ENCODE measurements around the gene CLEC9A. TPM values are rescaled to one million over a fixed set of nuclear protein-coding genes. Genes with fewer than 3 reads are reported as not detected.
"Not testable (repeated sequence)": the region's sequence is repeated elsewhere in the genome, so short reads cannot be mapped to it uniquely, and the experiment has no call there.

The CLEC9A gene
- total and polyA plus RNA-seq, 2 donors (not counting 3 experiments of a cell fraction or from before 2014, with no cell fraction given) = not detected

DNA sequence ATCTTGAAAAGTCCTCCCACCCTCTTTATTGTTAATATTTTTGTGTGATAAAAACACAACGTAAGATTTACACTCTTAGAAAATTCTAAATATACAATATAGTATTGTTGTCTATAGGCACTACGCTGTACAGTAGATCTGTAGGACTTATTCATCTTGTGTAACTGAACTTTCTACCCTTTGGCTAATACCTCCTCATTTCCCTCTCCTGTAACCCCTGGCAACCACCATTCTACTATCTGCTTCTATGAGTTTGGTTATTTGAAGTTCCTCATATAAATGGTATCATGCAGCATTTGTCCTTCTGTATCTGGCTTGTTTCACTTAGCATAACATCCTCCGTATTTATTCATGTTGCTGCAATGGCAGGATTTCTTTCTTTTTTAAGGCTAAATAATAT is 5.2 kb upstream of the CLEC9A start:
- Histone ChIP-seq H3K27me3 (ENCODE audit: control insufficient read depth in 2 of 2, insufficient read depth in 2 of 2, low read length in 2 of 2) (no peaks in the 10 kb centered on the region), H3K9me1 (replicated peaks; ENCODE audit: control insufficient read depth, extremely low read depth, insufficient read depth, low read length) (no peaks in the 10 kb centered on the region), H3K4me1 (ENCODE audit: control insufficient read depth, extremely low read depth, insufficient read depth, low read length) (peaks cover 7% of the 10 kb centered on the region), H2AFZ (ENCODE audit: low read depth, low read length) (no peak overlapping the region), H3K9me3 (replicated peaks; ENCODE audit: control insufficient read depth, insufficient read depth, low read length) (no peaks in the 10 kb centered on the region), H3K27ac (ENCODE audit: insufficient read depth, low read depth, low read length) (no peak overlapping the region), H4K20me1 (replicated peaks; ENCODE audit: control insufficient read depth, extremely low read depth, insufficient read depth, low read length) (no peaks in the 10 kb centered on the region), H3K9ac (replicated peaks; ENCODE audit: extremely low read depth, insufficient read depth, low read length) (no peak overlapping the region), H3K4me2 (ENCODE audit: insufficient read depth, low read length) (no peak overlapping the region), H3K36me3 (ENCODE audit: control insufficient read depth in 2 of 2, extremely low read depth in 1 of 2, insufficient read depth in 2 of 2, low read length in 2 of 2) (no peaks in the 10 kb centered on the region), H3K79me2 (ENCODE audit: control insufficient read depth, insufficient read depth, low read length) (no peaks in the 10 kb centered on the region), H3K4me3 (replicated peaks in 1 of 3; ENCODE audit: insufficient read depth in 1 of 3, low read depth in 1 of 3, low read length in 3 of 3) (no peak overlapping the region)
- dilution Hi-C loops (cut with MboI; ENCODE audit: extremely low pct_ligation_motif_present, low sequenced_read_pairs) (no loop called here), intact Hi-C loops (cut with micrococcal nuclease) (no loop called here)
- no peak for FAIRE-seq
- no TSS peak for BruUV-seq (replicated peaks)
- no peak for DNase-seq (ENCODE audit: low read depth, low spot score)
- TF ChIP-seq GATA2 (IDR thresholded peaks at IDR 0.05; ENCODE audit: insufficient read depth, insufficient read length, low read depth, low read length) (no peak), MYC (IDR thresholded peaks at IDR 0.05; ENCODE audit: low read depth, low read length) (no peak), POLR2AphosphoS5 (IDR thresholded peaks at IDR 0.05; ENCODE audit: insufficient read depth, low read depth, low read length) (no peak), FOS (IDR thresholded peaks at IDR 0.05; ENCODE audit: borderline replicate concordance, insufficient read depth, low read length) (no peak), EZH2 (IDR thresholded peaks at IDR 0.05; ENCODE audit: borderline replicate concordance, low read depth, low read length, severe bottlenecking) (no peak), POLR2A (IDR thresholded peaks at IDR 0.05; ENCODE audit: low read depth, low read length) (no peak), JUN (IDR thresholded peaks at IDR 0.05; ENCODE audit: borderline replicate concordance, insufficient read depth, insufficient read length, low read depth) (no peak)
- TF ChIP-seq, protein P1, sequence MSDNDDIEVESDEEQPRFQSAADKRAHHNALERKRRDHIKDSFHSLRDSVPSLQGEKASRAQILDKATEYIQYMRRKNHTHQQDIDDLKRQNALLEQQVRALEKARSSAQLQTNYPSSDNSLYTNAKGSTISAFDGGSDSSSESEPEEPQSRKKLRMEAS (IDR thresholded peaks at IDR 0.05; ENCODE audit: insufficient read depth, insufficient read length) = no peak
- TF ChIP-seq, protein P2, sequence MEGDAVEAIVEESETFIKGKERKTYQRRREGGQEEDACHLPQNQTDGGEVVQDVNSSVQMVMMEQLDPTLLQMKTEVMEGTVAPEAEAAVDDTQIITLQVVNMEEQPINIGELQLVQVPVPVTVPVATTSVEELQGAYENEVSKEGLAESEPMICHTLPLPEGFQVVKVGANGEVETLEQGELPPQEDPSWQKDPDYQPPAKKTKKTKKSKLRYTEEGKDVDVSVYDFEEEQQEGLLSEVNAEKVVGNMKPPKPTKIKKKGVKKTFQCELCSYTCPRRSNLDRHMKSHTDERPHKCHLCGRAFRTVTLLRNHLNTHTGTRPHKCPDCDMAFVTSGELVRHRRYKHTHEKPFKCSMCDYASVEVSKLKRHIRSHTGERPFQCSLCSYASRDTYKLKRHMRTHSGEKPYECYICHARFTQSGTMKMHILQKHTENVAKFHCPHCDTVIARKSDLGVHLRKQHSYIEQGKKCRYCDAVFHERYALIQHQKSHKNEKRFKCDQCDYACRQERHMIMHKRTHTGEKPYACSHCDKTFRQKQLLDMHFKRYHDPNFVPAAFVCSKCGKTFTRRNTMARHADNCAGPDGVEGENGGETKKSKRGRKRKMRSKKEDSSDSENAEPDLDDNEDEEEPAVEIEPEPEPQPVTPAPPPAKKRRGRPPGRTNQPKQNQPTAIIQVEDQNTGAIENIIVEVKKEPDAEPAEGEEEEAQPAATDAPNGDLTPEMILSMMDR (IDR thresholded peaks at IDR 0.05; ENCODE audit: extremely low read depth in 1 of 2, insufficient read depth in 1 of 2, low read depth in 1 of 2, low read length in 2 of 2) = no peak
- ChIA-PET CTCF (interaction anchor here (1.2 to 3.1 kb wide), 2 partner anchors 15 to 128 kb away, joined by 3 to 11 read pairs; no protein-coding TSS in a partner anchor), POLR2A (no interaction called here)

DNA sequence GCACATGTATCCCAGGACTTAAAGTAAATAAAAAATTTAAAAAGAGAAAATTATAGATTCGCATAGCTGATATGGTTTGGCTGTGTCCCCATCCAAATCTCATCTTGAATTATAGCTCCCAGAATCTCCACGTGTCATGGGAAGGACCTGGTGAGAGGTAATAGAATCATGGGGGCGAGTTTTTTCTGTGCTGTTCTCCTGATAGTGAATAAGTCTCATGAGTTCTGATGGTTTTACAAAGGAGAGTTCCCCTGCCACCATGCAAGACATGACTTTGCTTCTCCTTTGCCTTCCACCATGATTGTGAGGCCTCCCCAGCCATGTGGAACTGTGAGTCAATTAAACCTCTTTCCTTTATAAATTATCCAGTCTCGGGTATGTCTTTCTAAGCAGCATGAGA is 3.8 kb upstream of the CLEC9A start:
- H3K9ac ChIP-seq (replicated peaks; ENCODE audit: extremely low read depth, insufficient read depth, low read length); H3K36me3 ChIP-seq (ENCODE audit: control insufficient read depth in 2 of 2, extremely low read depth in 1 of 2, insufficient read depth in 2 of 2, low read length in 2 of 2); intact Hi-C loops (cut with micrococcal nuclease); H3K79me2 ChIP-seq (ENCODE audit: control insufficient read depth, insufficient read depth, low read length); H3K9me3 ChIP-seq (replicated peaks; ENCODE audit: control insufficient read depth, insufficient read depth, low read length); DNase-seq (ENCODE audit: low read depth, low spot score); POLR2A ChIA-PET; H3K27ac ChIP-seq (ENCODE audit: insufficient read depth, low read depth, low read length); H3K27me3 ChIP-seq (ENCODE audit: control insufficient read depth in 2 of 2, insufficient read depth in 2 of 2, low read length in 2 of 2); FAIRE-seq; H3K4me2 ChIP-seq (ENCODE audit: insufficient read depth, low read length); H3K4me3 ChIP-seq (replicated peaks in 1 of 3; ENCODE audit: insufficient read depth in 1 of 3, low read depth in 1 of 3, low read length in 3 of 3); H2AFZ ChIP-seq (ENCODE audit: low read depth, low read length); H4K20me1 ChIP-seq (replicated peaks; ENCODE audit: control insufficient read depth, extremely low read depth, insufficient read depth, low read length); BruUV-seq (replicated peaks); H3K9me1 ChIP-seq (replicated peaks; ENCODE audit: control insufficient read depth, extremely low read depth, insufficient read depth, low read length); dilution Hi-C loops (cut with MboI; ENCODE audit: extremely low pct_ligation_motif_present, low sequenced_read_pairs): not testable (repeated sequence)
- H3K4me1 ChIP-seq (ENCODE audit: control insufficient read depth, extremely low read depth, insufficient read depth, low read length) = peaks cover 19% of the 10 kb centered on the region
- CTCF ChIA-PET = interaction anchor here (1.4 kb wide), 1 partner anchor 9 kb away, joined by 6 read pairs; no protein-coding TSS in a partner anchor

Data from endothelial cell of umbilical vein (primary cell).